ENCODE data around the gene PTPRD.

DNA sequence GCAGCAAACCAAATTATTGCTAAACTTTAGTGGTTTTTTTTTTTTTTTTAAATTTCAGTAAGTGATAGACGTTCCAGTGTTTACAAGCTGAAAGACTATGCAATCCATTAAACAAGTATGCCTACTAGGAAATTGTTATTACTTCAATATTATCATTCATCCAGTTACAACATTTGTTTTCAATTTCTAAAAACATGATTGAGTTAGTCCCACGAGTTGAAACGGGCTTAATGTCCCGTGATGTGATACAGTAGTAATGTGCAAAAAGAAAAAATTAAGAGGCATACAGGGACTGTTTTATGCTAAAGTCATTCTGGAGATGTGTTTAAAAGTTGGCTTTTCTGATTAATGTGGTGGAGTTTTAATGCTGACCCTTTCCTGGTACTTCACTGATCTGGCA, 2262.9 kb downstream of the PTPRD start:
- TF ChIP-seq, protein P1, sequence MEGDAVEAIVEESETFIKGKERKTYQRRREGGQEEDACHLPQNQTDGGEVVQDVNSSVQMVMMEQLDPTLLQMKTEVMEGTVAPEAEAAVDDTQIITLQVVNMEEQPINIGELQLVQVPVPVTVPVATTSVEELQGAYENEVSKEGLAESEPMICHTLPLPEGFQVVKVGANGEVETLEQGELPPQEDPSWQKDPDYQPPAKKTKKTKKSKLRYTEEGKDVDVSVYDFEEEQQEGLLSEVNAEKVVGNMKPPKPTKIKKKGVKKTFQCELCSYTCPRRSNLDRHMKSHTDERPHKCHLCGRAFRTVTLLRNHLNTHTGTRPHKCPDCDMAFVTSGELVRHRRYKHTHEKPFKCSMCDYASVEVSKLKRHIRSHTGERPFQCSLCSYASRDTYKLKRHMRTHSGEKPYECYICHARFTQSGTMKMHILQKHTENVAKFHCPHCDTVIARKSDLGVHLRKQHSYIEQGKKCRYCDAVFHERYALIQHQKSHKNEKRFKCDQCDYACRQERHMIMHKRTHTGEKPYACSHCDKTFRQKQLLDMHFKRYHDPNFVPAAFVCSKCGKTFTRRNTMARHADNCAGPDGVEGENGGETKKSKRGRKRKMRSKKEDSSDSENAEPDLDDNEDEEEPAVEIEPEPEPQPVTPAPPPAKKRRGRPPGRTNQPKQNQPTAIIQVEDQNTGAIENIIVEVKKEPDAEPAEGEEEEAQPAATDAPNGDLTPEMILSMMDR (IDR thresholded peaks at IDR 0.05; ENCODE audit: insufficient read depth, low read length, poor library complexity, severe bottlenecking) = no peak
- no peak for TF ChIP-seq EZH2phosphoT487 (conservative IDR thresholded peaks at IDR 0.05; ENCODE audit: low read length)
